ENCODE results near the gene IQSEC3. TPM values are rescaled to one million over a fixed set of nuclear protein-coding genes. Genes with fewer than 3 reads are reported as not detected.

The IQSEC3 gene
- total RNA-seq, 1 experiment from 2014 or later, result not detected

GRCh38 chr12:188910-189621 is 122.5 kb downstream of the IQSEC3 start:
- Histone ChIP-seq H3K27ac (ENCODE audit: low read depth, low read length, poor library complexity, severe bottlenecking) (no peak overlapping the region), H3K9me3 (ENCODE audit: low read depth, low read length, poor library complexity, severe bottlenecking) (no peaks in the 10 kb centered on the region), H3K4me3 (ENCODE audit: low read depth, low read length, poor library complexity, severe bottlenecking) (peak overlapping the region; percentile 44), H3K4me1 (ENCODE audit: insufficient read depth, low read length, poor library complexity, severe bottlenecking) (no peaks in the 10 kb centered on the region), H3K36me3 (ENCODE audit: insufficient read depth, low read length, poor library complexity, severe bottlenecking) (no peaks in the 10 kb centered on the region), H3K27me3 (replicated peaks; ENCODE audit: insufficient read depth, low read depth, low read length, poor library complexity) (no peaks in the 10 kb centered on the region)
- TF ChIP-seq EZH2 (IDR thresholded peaks at IDR 0.05; ENCODE audit: borderline replicate concordance, low read depth, low read length, poor library complexity, severe bottlenecking), result no peak
- peak; percentile 62 for TF ChIP-seq CTCF (conservative IDR thresholded peaks at IDR 0.05; ENCODE audit: low read depth, low read length)
- intact Hi-C loops (cut with micrococcal nuclease; ENCODE audit: unreplicated experiment), result no loop called here
- DNase-seq (ENCODE audit: low spot score), result peak; percentile 69
- ChIA-PET CTCF (interaction anchor here (0.7 kb wide), 1 partner anchor 367 kb away, joined by 5 read pairs; no protein-coding TSS in a partner anchor), POLR2A (ENCODE audit: low non-redundant PET) (no interaction called here)
- no TSS peak for BruUV-seq (replicated peaks)

GRCh38 chr12:189622-189962 is 123.0 kb downstream of the IQSEC3 start:
- Histone ChIP-seq H3K4me1 (ENCODE audit: insufficient read depth, low read length, poor library complexity, severe bottlenecking) (no peaks in the 10 kb centered on the region), H3K9me3 (ENCODE audit: low read depth, low read length, poor library complexity, severe bottlenecking) (no peaks in the 10 kb centered on the region), H3K27ac (ENCODE audit: low read depth, low read length, poor library complexity, severe bottlenecking) (no peak overlapping the region), H3K27me3 (replicated peaks; ENCODE audit: insufficient read depth, low read depth, low read length, poor library complexity) (no peaks in the 10 kb centered on the region), H3K4me3 (ENCODE audit: low read depth, low read length, poor library complexity, severe bottlenecking) (no peak overlapping the region), H3K36me3 (ENCODE audit: insufficient read depth, low read length, poor library complexity, severe bottlenecking) (no peaks in the 10 kb centered on the region)
- no TSS peak for BruUV-seq (replicated peaks)
- DNase-seq (ENCODE audit: low spot score), result no peak
- ChIA-PET CTCF (no interaction called here), POLR2A (ENCODE audit: low non-redundant PET) (no interaction called here)
- TF ChIP-seq EZH2 (IDR thresholded peaks at IDR 0.05; ENCODE audit: borderline replicate concordance, low read depth, low read length, poor library complexity, severe bottlenecking) (no peak), CTCF (conservative IDR thresholded peaks at IDR 0.05; ENCODE audit: low read depth, low read length) (no peak)
- intact Hi-C loops (cut with micrococcal nuclease; ENCODE audit: unreplicated experiment), result no loop called here

GRCh38 chr12:190881-191280 is 124.3 kb downstream of the IQSEC3 start:
- H3K27me3 ChIP-seq (replicated peaks; ENCODE audit: insufficient read depth, low read depth, low read length, poor library complexity), result no peaks in the 10 kb centered on the region
- H3K4me3 ChIP-seq (ENCODE audit: low read depth, low read length, poor library complexity, severe bottlenecking), result no peak overlapping the region
- DNase-seq (ENCODE audit: low spot score), result no peak
- no peak overlapping the region for H3K27ac ChIP-seq (ENCODE audit: low read depth, low read length, poor library complexity, severe bottlenecking)
- H3K36me3 ChIP-seq (ENCODE audit: insufficient read depth, low read length, poor library complexity, severe bottlenecking), result no peaks in the 10 kb centered on the region
- intact Hi-C loops (cut with micrococcal nuclease; ENCODE audit: unreplicated experiment), result no loop called here
- BruUV-seq (replicated peaks), result no TSS peak
- ChIA-PET POLR2A (ENCODE audit: low non-redundant PET) (no interaction called here), CTCF (no interaction called here)
- no peaks in the 10 kb centered on the region for H3K4me1 ChIP-seq (ENCODE audit: insufficient read depth, low read length, poor library complexity, severe bottlenecking)
- H3K9me3 ChIP-seq (ENCODE audit: low read depth, low read length, poor library complexity, severe bottlenecking), result no peaks in the 10 kb centered on the region
- TF ChIP-seq EZH2 (IDR thresholded peaks at IDR 0.05; ENCODE audit: borderline replicate concordance, low read depth, low read length, poor library complexity, severe bottlenecking) (no peak), CTCF (conservative IDR thresholded peaks at IDR 0.05; ENCODE audit: low read depth, low read length) (no peak)

All from A673 (cell line).